ENCODE measurements around the gene ZXDA.

Gene ZXDA

GRCh38 chrX:57904176-57904880, 5.9 kb downstream of the ZXDA start:
- no peak overlapping the region for H3K4me3 ChIP-seq (replicated peaks; ENCODE audit: low read depth, low read length)
- no peak for TF ChIP-seq CTCF (IDR thresholded peaks at IDR 0.05; ENCODE audit: low read length, missing control alignments)
- DNase-seq (ENCODE audit: low read depth), result no peak

- no peak overlapping the region for H3K4me3 ChIP-seq (replicated peaks; ENCODE audit: low read depth, low read length)
- no peak for DNase-seq (ENCODE audit: low read depth)
- no peak for TF ChIP-seq CTCF (IDR thresholded peaks at IDR 0.05; ENCODE audit: low read length, missing control alignments)
Measured at GRCh38 chrX:57902633-57903032, 7.6 kb downstream of the ZXDA start.

- H3K4me3 ChIP-seq (replicated peaks; ENCODE audit: low read depth, low read length), result no peak overlapping the region
- no peak for TF ChIP-seq CTCF (IDR thresholded peaks at IDR 0.05; ENCODE audit: low read length, missing control alignments)
- DNase-seq (ENCODE audit: low read depth), result no peak
Measured at GRCh38 chrX:57901466-57901865, 8.8 kb downstream of the ZXDA start.

- H3K4me3 ChIP-seq (replicated peaks; ENCODE audit: low read depth, low read length), result peak overlapping the region; percentile 21
- DNase-seq (ENCODE audit: low read depth), result peak; percentile 70
- TF ChIP-seq CTCF (IDR thresholded peaks at IDR 0.05; ENCODE audit: low read length, missing control alignments), result no peak
Measured at GRCh38 chrX:57900975-57901374, 9.3 kb downstream of the ZXDA start.

- H3K4me3 ChIP-seq (replicated peaks; ENCODE audit: low read depth, low read length), result no peak overlapping the region
- DNase-seq (ENCODE audit: low read depth), result no peak
- TF ChIP-seq CTCF (IDR thresholded peaks at IDR 0.05; ENCODE audit: low read length, missing control alignments), result no peak
Measured at GRCh38 chrX:57899906-57900305, 10.4 kb downstream of the ZXDA start.

- DNase-seq (ENCODE audit: low read depth), result no peak
- H3K4me3 ChIP-seq (replicated peaks; ENCODE audit: low read depth, low read length), result no peak overlapping the region
- TF ChIP-seq CTCF (IDR thresholded peaks at IDR 0.05; ENCODE audit: low read length, missing control alignments), result no peak
Measured at GRCh38 chrX:57899064-57899463, 11.2 kb downstream of the ZXDA start.

GRCh38 chrX:57871463-57871862, 38.8 kb downstream of the ZXDA start:
- DNase-seq (ENCODE audit: low read depth), result no peak
- H3K4me3 ChIP-seq (replicated peaks; ENCODE audit: low read depth, low read length), result no peak overlapping the region
- TF ChIP-seq CTCF (IDR thresholded peaks at IDR 0.05; ENCODE audit: low read length, missing control alignments), result no peak

All from fibroblast of pulmonary artery (primary cell).